Stimulated activated CD4-positive, alpha-beta T cell treated with anti-CD3 and anti-CD28 coated beads, Interleukin-1b, Interleukin-23, amount 100 ng/mL, for 1 hour (primary cell): ENCODE measurements around the gene DNAJC30.

Experiments used
- DNase-seq, 2 donors: peaks; one replicate each; pipeline ENCODE4 v3.0.0-alpha.2; 2020; ENCODE audit warnings: low read depth in 2 of 2

Gene DNAJC30

DNA sequence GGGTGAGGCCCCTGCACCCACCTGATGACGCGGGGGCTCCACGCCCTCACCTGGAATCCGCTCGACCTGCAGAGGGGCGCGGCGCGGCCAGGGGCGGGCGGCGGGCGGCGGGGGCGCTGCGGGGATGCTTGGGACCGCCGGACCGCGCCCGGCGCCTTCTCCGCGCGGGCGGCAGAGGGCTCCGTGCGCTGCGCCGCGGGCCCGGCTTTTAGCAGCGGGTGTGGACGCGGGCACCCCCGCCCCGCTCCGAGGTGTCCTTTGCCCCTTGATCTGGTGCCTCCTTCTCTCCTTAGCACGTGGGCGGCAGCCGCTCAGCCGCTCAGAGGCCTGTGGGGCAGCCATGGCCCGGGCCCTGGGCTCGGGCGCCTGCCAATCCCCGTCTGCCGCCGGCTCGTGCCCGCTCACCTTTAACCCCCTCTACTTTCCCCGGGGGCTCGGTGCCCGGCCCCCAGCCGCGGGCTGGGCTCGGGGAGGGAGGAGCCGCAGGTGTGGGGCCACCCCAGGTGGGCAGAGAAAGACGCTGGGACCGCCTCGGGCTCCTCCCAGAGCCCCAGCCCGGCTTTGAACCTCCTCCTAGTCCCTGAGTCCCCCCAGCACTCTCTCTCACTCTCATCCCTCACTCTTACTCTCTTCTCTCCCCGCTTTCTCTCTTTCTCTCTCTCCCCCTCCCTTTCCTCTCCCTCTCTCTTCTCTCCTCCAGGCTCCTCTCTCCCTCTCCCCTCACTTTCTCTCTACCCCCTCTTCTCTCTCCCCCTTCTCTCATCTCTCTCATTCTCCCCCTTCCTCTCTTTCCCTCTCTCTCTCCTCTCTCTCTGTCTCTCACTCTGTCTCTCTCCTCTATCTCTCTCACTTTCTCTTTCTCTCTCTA is 35.3 kb downstream of the DNAJC30 start:
- no peak for DNase-seq

DNA sequence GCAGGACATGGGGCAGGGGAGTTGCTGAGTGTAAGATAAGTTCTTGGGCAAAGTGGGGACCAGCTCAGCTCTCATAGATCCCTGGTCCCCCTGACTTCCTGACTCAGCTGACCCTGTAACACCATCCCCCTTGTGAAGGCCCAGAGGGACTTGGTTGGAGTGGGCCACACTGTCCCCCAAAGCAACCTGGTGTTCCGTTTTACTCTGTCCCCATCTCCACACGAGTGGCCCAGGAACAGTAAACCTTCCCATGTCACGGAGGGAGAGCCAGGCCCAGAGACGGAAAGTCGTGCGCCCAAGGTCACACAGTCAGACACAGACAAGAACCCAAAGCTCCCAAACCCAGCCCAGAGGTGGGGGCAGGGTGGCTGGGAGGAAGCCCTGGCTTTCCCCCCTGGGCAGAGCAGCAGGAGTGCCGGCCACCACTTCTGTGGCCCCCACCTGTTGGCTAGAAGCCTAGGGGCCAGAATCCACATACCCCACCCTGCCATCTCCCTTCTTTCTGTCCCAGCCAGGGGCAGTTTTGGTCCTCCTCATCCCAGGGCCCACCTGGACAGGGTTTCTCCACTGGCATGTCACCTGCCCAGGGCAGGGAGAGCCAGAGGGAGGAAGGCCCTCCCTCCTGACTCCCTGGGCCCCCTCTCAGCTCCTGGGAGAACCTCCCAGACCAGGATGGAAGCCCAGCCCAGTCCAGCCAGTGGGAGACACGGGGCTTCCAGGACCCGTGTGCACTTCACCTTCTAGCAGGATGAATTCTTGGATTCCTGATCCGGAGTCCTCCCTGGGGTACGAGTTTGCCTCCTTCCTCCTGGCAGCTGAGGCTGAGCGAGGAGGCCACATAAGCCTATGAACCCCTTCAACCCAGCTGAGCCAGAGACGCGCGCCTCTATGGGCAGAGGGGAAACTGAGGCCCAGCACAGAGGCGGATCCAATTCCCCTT is 36.2 kb downstream of the DNAJC30 start:
- DNase-seq: no peak

DNA sequence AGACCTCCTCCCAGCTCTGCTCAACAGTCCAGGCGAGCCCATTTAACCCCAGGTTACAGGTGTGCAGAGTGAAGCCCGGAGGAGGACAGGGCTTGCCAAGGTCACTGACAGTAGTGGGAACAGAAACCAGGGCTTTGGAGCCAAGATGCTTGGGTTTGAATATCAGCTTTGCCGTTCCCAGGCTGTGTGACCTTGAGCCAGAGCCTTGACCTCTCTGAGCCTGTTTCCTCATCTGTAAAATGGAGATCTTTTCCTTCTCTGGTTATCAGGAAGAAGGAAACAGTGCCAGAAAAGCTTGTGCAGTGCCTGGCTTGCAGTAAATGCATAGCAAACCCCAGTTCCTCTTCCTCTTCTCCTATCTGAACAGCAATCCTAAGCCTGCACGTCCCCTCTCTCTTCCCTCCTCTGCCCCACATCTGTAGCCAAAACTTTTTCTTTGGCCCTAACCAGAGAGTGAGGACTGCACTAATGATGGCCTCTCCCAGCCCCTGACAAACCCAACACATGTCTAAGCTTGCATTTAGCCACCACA is 37.5 kb downstream of the DNAJC30 start:
- no peak for DNase-seq

DNA sequence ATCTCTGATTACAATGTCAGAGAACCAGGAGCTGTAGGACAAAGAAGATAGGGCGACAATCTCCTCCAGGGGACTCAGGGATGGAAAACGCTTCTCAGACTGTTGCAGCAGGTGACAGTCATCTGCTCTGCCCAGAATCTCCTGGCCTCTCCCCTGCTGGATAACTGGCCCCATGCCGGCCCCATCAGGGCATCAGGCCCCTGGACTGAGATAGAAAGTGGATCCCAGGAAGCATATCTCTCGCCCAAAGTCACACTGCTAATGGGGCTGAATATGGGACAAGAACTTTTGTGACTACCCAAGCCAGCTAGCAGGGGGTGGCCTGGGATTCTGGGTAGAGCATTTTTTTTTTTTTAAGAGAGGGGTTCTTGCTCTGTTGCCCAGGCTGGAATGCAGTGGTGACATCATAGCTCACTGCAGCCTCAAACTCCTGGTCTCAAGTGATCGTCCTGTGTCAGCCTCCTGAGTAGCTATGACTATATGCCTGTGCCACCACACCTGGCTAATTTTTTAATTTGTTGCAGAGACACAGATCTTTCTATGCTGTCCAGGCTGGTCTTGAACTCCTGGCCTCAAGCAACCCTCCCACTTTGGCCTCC is 38.5 kb downstream of the DNAJC30 start:
- DNase-seq: no peak

DNA sequence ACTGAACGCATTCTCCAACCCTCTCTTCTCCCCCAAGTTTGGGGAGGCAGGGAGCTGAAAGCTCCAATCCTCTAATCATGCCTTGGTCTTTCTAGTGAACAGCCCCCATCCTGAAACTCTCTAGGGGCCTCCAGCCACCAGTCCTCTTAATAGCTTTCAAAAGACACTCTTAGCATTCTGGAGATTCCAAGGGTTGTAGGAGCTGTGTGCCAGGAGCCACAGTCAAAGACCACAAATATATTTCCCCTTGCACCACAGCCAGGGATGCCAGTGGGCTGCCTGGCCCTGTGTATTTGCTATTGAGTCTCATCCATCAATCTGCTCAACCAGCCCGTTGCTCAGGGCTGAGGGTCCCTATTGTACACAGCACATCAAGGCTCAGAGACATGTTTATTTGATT is 40.4 kb downstream of the DNAJC30 start:
- no peak for DNase-seq

DNA sequence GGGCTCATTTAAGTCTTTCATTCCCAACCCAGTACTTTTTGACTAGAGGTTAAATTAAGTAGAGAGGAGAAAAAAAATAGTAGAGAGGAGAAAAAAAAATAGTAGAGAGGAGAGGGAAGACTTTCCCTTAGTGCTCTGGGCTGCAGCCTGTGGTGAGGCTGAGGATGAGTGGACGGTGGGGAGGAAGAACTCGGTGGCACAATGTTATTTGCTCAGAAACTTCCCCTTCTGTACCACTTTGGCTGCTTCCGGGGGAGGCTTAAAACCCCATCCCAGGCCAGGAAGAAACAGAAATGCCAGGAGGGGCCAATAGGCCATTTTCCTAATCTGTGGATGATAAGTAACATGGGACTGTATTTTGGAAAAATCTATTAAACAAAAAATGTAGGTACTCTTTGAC is 44.3 kb downstream of the DNAJC30 start:
- DNase-seq: no peak

DNA sequence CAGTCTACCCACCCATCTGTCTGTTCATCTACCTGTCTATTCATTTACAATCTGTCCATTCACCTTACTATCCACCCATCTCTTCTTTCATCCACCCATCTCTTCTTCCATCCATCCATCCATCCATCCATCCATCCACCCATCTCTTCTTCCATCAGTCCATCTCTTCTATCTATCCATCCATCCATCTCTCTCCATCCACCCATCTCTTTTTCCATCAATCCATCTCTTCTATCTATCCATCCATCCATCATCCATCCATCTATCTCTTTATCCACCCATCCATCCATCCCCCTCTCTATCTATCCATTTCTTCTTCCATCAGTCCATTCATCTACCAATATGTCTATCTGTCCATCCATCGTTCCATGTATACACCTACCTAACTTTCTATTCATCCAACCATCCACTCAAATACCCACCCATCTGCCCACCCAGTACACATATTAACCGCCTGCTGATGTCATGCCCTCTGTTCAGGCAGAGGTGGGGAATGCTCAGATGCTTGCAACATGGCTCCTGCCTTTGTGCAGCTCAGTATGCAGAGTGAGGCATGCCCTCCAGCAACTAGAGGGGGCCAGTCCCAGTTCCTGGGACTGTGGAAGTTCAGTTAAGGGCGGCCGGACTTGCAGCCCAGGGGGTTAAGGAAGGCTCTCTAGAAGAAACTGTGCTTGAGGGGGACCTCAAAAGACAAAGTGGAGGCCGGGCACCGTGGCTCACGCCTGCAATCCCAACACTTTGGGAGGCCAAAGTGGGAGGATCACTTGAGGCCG is 47.6 kb downstream of the DNAJC30 start:
- DNase-seq: no peak

DNA sequence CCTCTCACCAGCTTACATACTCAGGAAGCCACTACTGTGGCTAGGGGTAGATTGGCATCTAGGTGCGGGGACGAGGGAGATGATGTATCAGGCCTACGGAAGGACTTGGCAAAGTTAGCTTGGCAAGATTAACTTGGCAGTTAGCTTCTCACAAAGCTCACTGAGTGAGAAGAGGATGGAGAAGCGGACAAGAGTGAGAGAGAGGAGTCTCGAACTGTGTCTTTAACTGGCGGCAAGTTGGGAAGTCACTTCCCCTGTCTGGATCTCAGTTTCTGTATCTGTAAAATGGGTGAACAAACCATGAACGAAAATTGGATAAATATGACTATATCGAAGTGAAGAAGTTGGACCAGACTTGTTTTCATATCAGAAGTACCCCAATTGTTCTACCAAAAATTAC is 49.4 kb downstream of the DNAJC30 start:
- no peak for DNase-seq

DNA sequence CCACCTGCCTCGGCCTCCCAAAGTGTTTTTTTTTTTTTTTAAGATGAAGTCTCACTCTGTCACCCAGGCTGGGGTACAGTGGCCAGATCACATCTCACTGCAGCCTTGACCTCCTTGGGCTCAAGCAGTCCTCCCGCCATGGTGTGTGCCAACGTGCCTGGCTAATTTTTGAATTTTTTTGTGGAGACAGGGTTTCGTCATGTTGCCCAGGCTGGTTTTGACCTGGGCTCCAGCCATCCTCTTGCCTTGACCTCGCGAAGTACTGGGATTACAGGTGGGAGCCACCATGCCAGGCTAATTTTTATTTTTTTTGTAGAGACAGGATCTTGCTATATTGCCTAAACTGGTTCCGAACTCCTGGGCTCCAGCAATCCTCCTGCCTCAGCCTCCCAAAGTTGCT is 49.9 kb downstream of the DNAJC30 start:
- DNase-seq: no peak

DNA sequence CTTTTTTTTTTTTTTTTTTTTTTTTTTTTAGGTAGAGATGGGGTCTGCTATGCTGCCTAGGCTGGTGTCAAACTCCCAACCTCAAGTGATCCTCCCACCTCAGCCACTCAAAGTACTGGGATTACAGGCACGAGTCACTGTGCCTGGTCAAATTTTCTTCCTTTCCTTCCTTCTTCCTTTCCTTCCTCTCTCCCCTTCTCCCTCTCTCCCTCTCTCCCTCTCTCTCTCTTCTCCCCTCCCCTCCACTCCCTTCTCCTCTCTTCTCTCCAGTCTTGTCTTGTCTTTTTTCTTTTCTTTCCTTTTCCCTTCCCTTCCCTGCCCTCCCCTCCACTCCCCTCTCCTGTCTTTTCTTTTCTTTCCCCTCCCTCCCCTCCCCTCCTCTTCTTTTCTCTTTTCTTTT is 51.7 kb downstream of the DNAJC30 start:
- DNase-seq: no peak
